Stimulated activated CD8-positive, alpha-beta memory T cell treated with anti-CD3 and anti-CD28 coated beads, Interleukin-12 subunit alpha, Interleukin-12 subunit beta, amount 100 ng/mL, for 1 hour (primary cell): ENCODE measurements around the gene SCAF4.
A peak's percentile ranks its signal among the peaks of the same experiment; 100 is the strongest.
"Not testable (repeated sequence)": the region's sequence is repeated elsewhere in the genome, so short reads cannot be mapped to it uniquely, and the experiment has no call there.

Source experiments
- DNase-seq: peaks from one replicate; pipeline ENCODE4 v3.0.0-alpha.2; 2020; ENCODE audit warnings: low read depth

SCAF4 gene

GRCh38 chr21:31670070-31670469 is 61.8 kb downstream of the SCAF4 start:
- no peak for DNase-seq

GRCh38 chr21:31668651-31669491 is 63.0 kb downstream of the SCAF4 start:
- no peak for DNase-seq

- no peak for DNase-seq
Observed at GRCh38 chr21:31667639-31668038, 64.3 kb downstream of the SCAF4 start.

GRCh38 chr21:31667132-31667531 is 64.8 kb downstream of the SCAF4 start:
- no peak for DNase-seq

- DNase-seq: no peak
Observed at GRCh38 chr21:31666445-31667010, 65.4 kb downstream of the SCAF4 start.

GRCh38 chr21:31665869-31666268 is 66.0 kb downstream of the SCAF4 start:
- DNase-seq: not testable (repeated sequence)

- no peak for DNase-seq
Observed at GRCh38 chr21:31665397-31665796, 66.5 kb downstream of the SCAF4 start.

- DNase-seq: no peak
Observed at GRCh38 chr21:31663584-31664249, 68.2 kb downstream of the SCAF4 start.

GRCh38 chr21:31660591-31660990 is 71.3 kb downstream of the SCAF4 start:
- no peak for DNase-seq

GRCh38 chr21:31660259-31660565 is 71.7 kb downstream of the SCAF4 start:
- no peak for DNase-seq

GRCh38 chr21:31659536-31660258 is 72.2 kb downstream of the SCAF4 start, which contains the start of gene SOD1:
TSS of gene SOD1 (plus strand) at chr21:31659693. CDS start at chr21:31659770, 77 bp downstream.
- peak; percentile 91 for DNase-seq

GRCh38 chr21:31659286-31659535 is 72.7 kb downstream of the SCAF4 start:
- DNase-seq: no peak

GRCh38 chr21:31658053-31658452 is 73.9 kb downstream of the SCAF4 start:
- no peak for DNase-seq

GRCh38 chr21:31656199-31657095 is 75.5 kb downstream of the SCAF4 start:
- no peak for DNase-seq

- not testable (repeated sequence) for DNase-seq
Observed at GRCh38 chr21:31654821-31655580, 76.9 kb downstream of the SCAF4 start.

- no peak for DNase-seq
Observed at GRCh38 chr21:31654340-31654739, 77.6 kb downstream of the SCAF4 start.

GRCh38 chr21:31651491-31651890 is 80.4 kb downstream of the SCAF4 start:
- not testable (repeated sequence) for DNase-seq

- no peak for DNase-seq
Observed at GRCh38 chr21:31650930-31651329, 81.0 kb downstream of the SCAF4 start.

- no peak for DNase-seq
Observed at GRCh38 chr21:31647650-31648049, 84.3 kb downstream of the SCAF4 start.

- no peak for DNase-seq
Observed at GRCh38 chr21:31644643-31645042, 87.3 kb downstream of the SCAF4 start.

- DNase-seq: no peak
Observed at GRCh38 chr21:31641416-31641922, 90.4 kb downstream of the SCAF4 start.
